Type B pancreatic cell (in vitro differentiated cells): Measurements from ENCODE around the gene STX8. TPM values are rescaled to one million over a fixed set of nuclear protein-coding genes. Genes with fewer than 3 reads are reported as not detected.

Experiments
- DNase-seq: peaks from one replicate; pipeline ENCODE4 v3.0.0; 2021; ENCODE audit warnings: mixed read lengths; ENCODE audit not compliant: unreplicated experiment; ENCODE audit errors: extremely low spot score
- H3K27ac Mint-ChIP-seq: 2 replicates; pipeline ENCODE4 v1.8.0; 2021; ENCODE audit warnings: mild to moderate bottlenecking, mixed read lengths
- H3K27me3 Mint-ChIP-seq: 2 replicates; pipeline ENCODE4 v1.8.0; 2021; ENCODE audit warnings: mixed read lengths
- H3K36me3 Mint-ChIP-seq: 2 replicates; pipeline ENCODE4 v1.8.0; 2021; ENCODE audit warnings: mixed read lengths
- H3K4me1 Mint-ChIP-seq: one replicate; pipeline ENCODE4 v1.8.0; 2021; ENCODE audit warnings: mixed read lengths; ENCODE audit not compliant: unreplicated experiment
- H3K4me3 Mint-ChIP-seq: 2 replicates; pipeline ENCODE4 v1.8.0; 2021; ENCODE audit warnings: mild to moderate bottlenecking, mixed read lengths
- H3K9me3 Mint-ChIP-seq: 2 replicates; pipeline ENCODE4 v1.8.0; 2021; ENCODE audit warnings: mixed read lengths
- CTCF ChIP-seq: fragments of 200-600 bp; sonication (generic); conservative IDR thresholded peaks from 2 replicates; pipeline ENCODE4 v1.5.0; 2021; ENCODE audit warnings: antibody characterized with exemption, mild to moderate bottlenecking
- total RNA-seq: library from RNA; stranded (reverse); gene quantifications from 2 replicates; pipeline ENCODE4 v1.2.1, GENCODE V29; 2021; ENCODE audit warnings: low replicate concordance

Gene STX8
- total RNA-seq, 1 donor from 2014 or later = 59.3 TPM

- no peak overlapping the region for H3K27ac Mint-ChIP-seq
- H3K9me3 Mint-ChIP-seq = no peaks in the 10 kb centered on the region
- H3K4me3 Mint-ChIP-seq = no peak overlapping the region
- peaks cover 16% of the 10 kb centered on the region for H3K4me1 Mint-ChIP-seq
- no peaks in the 10 kb centered on the region for H3K27me3 Mint-ChIP-seq
- H3K36me3 Mint-ChIP-seq = peaks cover 4% of the 10 kb centered on the region
- no peak for DNase-seq
- no peak for TF ChIP-seq CTCF
Measured at GRCh38 chr17:9424071-9424640, 151.5 kb downstream of the STX8 start.

GRCh38 chr17:9421525-9421924 lies 154.1 kb downstream of the STX8 start:
- H3K27ac Mint-ChIP-seq = no peak overlapping the region

GRCh38 chr17:9419932-9420453 lies 155.6 kb downstream of the STX8 start:
- no peak overlapping the region for H3K27ac Mint-ChIP-seq
- no peak for DNase-seq
- H3K27me3 Mint-ChIP-seq = no peaks in the 10 kb centered on the region
- no peak overlapping the region for H3K4me3 Mint-ChIP-seq
- H3K4me1 Mint-ChIP-seq = peaks cover 4% of the 10 kb centered on the region
- H3K9me3 Mint-ChIP-seq = peaks cover 6% of the 10 kb centered on the region
- no peak for TF ChIP-seq CTCF
- peaks cover 14% of the 10 kb centered on the region for H3K36me3 Mint-ChIP-seq

More at GRCh38 chr17:9421525-9421924, 154.1 kb downstream of the STX8 start:
- H3K27me3 Mint-ChIP-seq = no peaks in the 10 kb centered on the region
- H3K4me1 Mint-ChIP-seq = peaks cover 4% of the 10 kb centered on the region
- DNase-seq = no peak
- H3K4me3 Mint-ChIP-seq = no peak overlapping the region
- H3K9me3 Mint-ChIP-seq = peaks cover 6% of the 10 kb centered on the region
- H3K36me3 Mint-ChIP-seq = peaks cover 7% of the 10 kb centered on the region
- no peak for TF ChIP-seq CTCF

GRCh38 chr17:9414471-9414870 lies 161.1 kb downstream of the STX8 start:
- Mint-ChIP-seq H3K27ac (no peak overlapping the region), H3K4me1 (peaks cover 16% of the 10 kb centered on the region), H3K9me3 (peaks cover 6% of the 10 kb centered on the region), H3K36me3 (peaks cover 19% of the 10 kb centered on the region), H3K27me3 (no peaks in the 10 kb centered on the region), H3K4me3 (no peak overlapping the region)
- TF ChIP-seq CTCF = no peak
- no peak for DNase-seq

GRCh38 chr17:9410737-9411136 lies 164.9 kb downstream of the STX8 start:
- Mint-ChIP-seq H3K27ac (no peak overlapping the region), H3K4me1 (peaks cover 26% of the 10 kb centered on the region), H3K36me3 (peaks cover 11% of the 10 kb centered on the region), H3K27me3 (no peaks in the 10 kb centered on the region), H3K4me3 (no peak overlapping the region), H3K9me3 (no peaks in the 10 kb centered on the region)
- TF ChIP-seq CTCF = no peak
- DNase-seq = no peak

- no peak overlapping the region for H3K4me3 Mint-ChIP-seq
- peaks cover 26% of the 10 kb centered on the region for H3K4me1 Mint-ChIP-seq
- H3K27ac Mint-ChIP-seq = no peak overlapping the region
- no peak for TF ChIP-seq CTCF
- H3K27me3 Mint-ChIP-seq = no peaks in the 10 kb centered on the region
- no peaks in the 10 kb centered on the region for H3K9me3 Mint-ChIP-seq
- peaks cover 10% of the 10 kb centered on the region for H3K36me3 Mint-ChIP-seq
- no peak for DNase-seq
Measured at GRCh38 chr17:9410301-9410700, 165.3 kb downstream of the STX8 start.
